Testis (tissue), 3 donors: Measurements from ENCODE around the gene CCDC175. TPM values are rescaled to one million over a fixed set of nuclear protein-coding genes. Genes with fewer than 3 reads are reported as not detected.

Experiments used
- DNase-seq: peaks from one replicate; pipeline ENCODE4 v3.0.0-alpha.2; 2019
- H3K27ac ChIP-seq, 2 donors: fragments of 200-600 bp; sonication (generic); one replicate each; pipeline ENCODE4 v1.5.1; 2019
- H3K27me3 ChIP-seq: fragments of 200-600 bp; sonication (generic); one replicate; pipeline ENCODE4 v1.5.1; 2019
- H3K36me3 ChIP-seq: fragments of 200-600 bp; sonication (generic); one replicate; pipeline ENCODE4 v1.5.1; 2017; ENCODE audit warnings: low read depth; ENCODE audit errors: missing control alignments
- H3K4me1 ChIP-seq: fragments of 200-600 bp; sonication (generic); one replicate; pipeline ENCODE4 v1.5.1; 2019
- H3K4me3 ChIP-seq, 2 donors: fragments of 200-600 bp; sonication (generic); one replicate each; pipeline ENCODE4 v1.5.1; 2017 to 2019
- H3K9me3 ChIP-seq: fragments of 200-600 bp; sonication (generic); one replicate; pipeline ENCODE4 v1.5.1; 2017
- POLR2A ChIP-seq: fragments of 450-650 bp; IDR thresholded peaks from one replicate; pipeline ENCODE4 v1.6.1; 2017; ENCODE audit warnings: antibody characterized with exemption, mild to moderate bottlenecking, moderate library complexity
- WGBS, 2 donors: methylation state at CpG; one replicate each; pipeline ENCODE4 v1.1.5; 2018; 5-methylcytosine and 5-hydroxymethylcytosine counted together
- intact Hi-C: fragments of 100-400 bp; cut with DNase I; formaldehyde crosslinking; loops from one replicate; pipeline ENCODE4 v1.15.1; 2023; ENCODE audit warnings: low total_unique reads
- polyA plus RNA-seq: library from polyadenylated mRNA; stranded (reverse); fragments of 350-450 nt; fragmentation: Illumina TruSeq; extraction: RNeasy Lipid Tissue Mini Kit (QIAGEN cat#74804); gene quantifications from one replicate; pipeline ENCODE4 v1.2.3, GENCODE V29; 2014; ENCODE audit warnings: low read depth, low replicate concordance; ENCODE audit not compliant: insufficient read depth
- total RNA-seq, 2 donors: library from RNA; depleted of rRNA; stranded (reverse); fragments of >200 nt; gene quantifications; one replicate each; pipeline ENCODE4 v1.2.3, GENCODE V29; 2016
- TF ChIP-seq, protein P1 (sequence below), 3 experiments: fragments of 450-650 bp in 2 of 3; fragments of 200-600 bp in 1 of 3; sonication (generic) in 1 of 3; IDR thresholded peaks; one replicate each; pipeline ENCODE4 v1.5.1; 2016 to 2019; ENCODE audit warnings: antibody characterized with exemption in 3 of 3, mild to moderate bottlenecking in 2 of 3, moderate library complexity in 1 of 3

CCDC175 gene
- total and polyA plus RNA-seq, 3 donors from 2014 or later = 1.3 to 9.8 (median 1.4) TPM

DNA sequence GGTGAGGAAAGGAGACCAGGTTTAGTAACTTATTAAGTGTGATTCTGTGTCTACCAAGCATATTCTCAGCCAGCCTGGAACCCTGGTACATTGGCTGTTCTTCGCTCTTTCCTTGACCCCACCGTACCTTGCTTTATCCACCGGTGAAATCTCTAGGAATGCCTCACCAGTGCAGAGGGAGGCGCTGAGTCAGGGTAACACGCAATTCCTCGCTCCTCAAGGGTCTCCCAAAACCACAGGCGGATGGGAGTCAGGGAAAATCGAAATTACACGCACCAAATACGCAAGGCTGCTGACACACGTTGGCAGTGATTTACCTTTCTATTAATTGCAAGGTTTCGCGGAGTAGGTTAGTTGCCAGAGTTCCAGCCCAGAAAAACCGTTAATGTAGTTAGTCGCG is 93.2 kb downstream of the CCDC175 start:
- Histone ChIP-seq H3K27me3 (no peaks in the 10 kb centered on the region), H3K27ac (peak overlapping the region; percentile 97), H3K4me3 (peak overlapping the region; percentile 85 to 91), H3K9me3 (no peaks in the 10 kb centered on the region), H3K4me1 (peaks cover 33% of the 10 kb centered on the region), H3K36me3 (no peaks in the 10 kb centered on the region)
- intact Hi-C loops = no loop called here
- TF ChIP-seq, protein P1, sequence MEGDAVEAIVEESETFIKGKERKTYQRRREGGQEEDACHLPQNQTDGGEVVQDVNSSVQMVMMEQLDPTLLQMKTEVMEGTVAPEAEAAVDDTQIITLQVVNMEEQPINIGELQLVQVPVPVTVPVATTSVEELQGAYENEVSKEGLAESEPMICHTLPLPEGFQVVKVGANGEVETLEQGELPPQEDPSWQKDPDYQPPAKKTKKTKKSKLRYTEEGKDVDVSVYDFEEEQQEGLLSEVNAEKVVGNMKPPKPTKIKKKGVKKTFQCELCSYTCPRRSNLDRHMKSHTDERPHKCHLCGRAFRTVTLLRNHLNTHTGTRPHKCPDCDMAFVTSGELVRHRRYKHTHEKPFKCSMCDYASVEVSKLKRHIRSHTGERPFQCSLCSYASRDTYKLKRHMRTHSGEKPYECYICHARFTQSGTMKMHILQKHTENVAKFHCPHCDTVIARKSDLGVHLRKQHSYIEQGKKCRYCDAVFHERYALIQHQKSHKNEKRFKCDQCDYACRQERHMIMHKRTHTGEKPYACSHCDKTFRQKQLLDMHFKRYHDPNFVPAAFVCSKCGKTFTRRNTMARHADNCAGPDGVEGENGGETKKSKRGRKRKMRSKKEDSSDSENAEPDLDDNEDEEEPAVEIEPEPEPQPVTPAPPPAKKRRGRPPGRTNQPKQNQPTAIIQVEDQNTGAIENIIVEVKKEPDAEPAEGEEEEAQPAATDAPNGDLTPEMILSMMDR (IDR thresholded peaks at IDR 0.05) = no peak
- TF ChIP-seq POLR2A = no peak
- 1 to 2% methylated on average over 7 to 16 of the region's 16 CpGs for WGBS, 2 donors
- no peak for DNase-seq

DNA sequence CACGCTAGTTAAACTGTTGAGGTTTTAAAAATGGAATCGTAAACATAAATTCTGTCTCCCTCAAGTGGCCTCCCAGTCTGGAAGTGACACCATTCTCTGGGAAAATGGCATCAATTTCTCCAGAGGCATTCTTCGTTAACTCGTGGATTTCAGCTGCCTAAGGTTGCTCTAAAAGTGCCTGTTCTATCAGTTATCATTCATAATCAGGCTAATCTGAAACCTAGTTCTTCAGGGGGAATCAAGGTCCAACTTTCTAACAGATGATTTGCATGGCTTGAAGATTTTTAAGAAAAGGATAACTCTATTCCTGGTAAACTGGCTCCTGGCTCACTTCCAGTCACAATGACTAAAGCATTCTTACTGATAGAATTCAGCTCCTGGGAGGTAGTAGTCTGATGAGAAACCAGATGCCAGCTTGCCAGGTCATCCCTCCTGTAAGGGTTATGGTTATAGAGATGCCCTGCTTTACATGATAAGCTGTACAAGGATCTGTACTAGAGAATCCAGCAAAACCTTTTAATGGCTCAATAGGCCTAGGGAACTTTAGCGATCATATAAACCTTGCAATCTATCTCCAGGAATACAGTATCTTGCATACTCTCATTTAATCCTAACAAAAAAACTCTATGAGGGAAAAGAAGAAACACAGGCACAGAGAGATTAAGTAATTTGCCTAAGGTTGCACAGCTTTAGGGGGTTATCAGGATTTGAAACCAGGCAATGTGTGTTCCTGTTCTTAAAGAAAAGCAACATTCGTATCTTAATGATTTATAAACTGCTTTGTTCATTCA is 93.9 kb downstream of the CCDC175 start:
- WGBS, 2 donors = 24 to 27% methylated on average over 6 of the region's 6 CpGs
- peak; percentile 38 for DNase-seq
- Histone ChIP-seq H3K27me3 (no peaks in the 10 kb centered on the region), H3K36me3 (no peaks in the 10 kb centered on the region), H3K4me1 (peaks cover 33% of the 10 kb centered on the region), H3K9me3 (no peaks in the 10 kb centered on the region), H3K27ac (peak overlapping the region; percentile 97), H3K4me3 (peak overlapping the region; percentile 85 to 91)
- no peak for TF ChIP-seq POLR2A
- TF ChIP-seq, protein P1 (IDR thresholded peaks at IDR 0.05) = no peak
- intact Hi-C loops = no loop called here

DNA sequence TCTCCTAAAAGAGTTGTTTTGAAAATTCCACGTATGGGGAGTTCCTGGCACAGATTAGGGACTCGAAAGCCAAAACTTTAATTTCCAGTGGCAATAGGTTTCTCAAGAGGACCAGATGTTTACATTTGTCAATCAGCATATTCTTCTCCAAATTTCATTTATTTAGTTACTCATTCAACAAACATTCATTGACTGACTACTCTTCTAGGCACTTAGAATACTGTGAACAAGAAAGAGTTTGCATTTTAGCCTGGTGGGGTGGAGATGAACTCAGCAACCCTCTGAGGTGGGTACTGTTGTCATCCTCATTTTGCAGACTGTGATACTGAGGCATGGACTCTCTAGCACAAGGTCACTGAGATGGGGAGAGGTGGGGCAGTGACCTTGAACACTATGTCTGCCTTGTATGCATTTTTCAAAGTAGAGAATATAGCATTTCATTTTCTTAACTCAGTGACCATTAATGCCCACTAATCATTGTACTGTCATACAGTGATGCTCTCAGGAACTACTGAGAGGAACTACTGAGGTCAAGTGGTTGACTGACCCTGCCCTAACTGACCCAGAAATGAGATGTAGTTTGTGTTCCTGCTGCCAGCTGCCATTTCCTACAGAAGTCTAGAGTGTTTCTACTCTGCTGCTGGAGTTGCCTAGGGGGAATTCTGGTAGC is 94.6 kb downstream of the CCDC175 start:
- Histone ChIP-seq H3K4me3 (no peak overlapping the region), H3K27me3 (no peaks in the 10 kb centered on the region), H3K27ac (peak overlapping the region in 1 of 2 donors; percentile 97), H3K4me1 (peaks cover 33% of the 10 kb centered on the region), H3K9me3 (no peaks in the 10 kb centered on the region), H3K36me3 (no peaks in the 10 kb centered on the region)
- 49 to 52% methylated on average over 2 of the region's 2 CpGs for WGBS, 2 donors
- intact Hi-C loops = no loop called here
- no peak for DNase-seq
- no peak for TF ChIP-seq POLR2A

DNA sequence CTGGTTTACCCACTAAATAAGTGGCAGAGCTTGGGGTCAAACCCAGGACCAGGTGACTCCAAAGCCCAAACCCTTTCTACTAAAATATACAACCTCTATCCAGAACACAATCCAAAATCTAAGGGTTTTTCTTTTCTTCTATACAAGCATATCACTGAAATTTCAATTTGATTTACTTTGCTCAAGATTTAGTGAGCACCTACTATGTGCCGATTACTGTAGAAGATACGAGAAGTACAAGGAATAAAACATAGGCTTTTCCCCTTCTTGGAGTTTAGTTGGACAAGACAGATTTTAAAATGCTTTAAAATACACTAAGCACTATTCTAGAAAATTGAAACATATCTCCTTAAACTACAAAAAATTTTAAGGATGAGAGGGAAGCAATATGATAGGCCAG is 95.2 kb downstream of the CCDC175 start:
- 93 to 98% methylated on average over 2 of the region's 2 CpGs for WGBS, 2 donors
- no peak for DNase-seq
- Histone ChIP-seq H3K36me3 (no peaks in the 10 kb centered on the region), H3K4me1 (peaks cover 33% of the 10 kb centered on the region), H3K9me3 (no peaks in the 10 kb centered on the region), H3K4me3 (no peak overlapping the region), H3K27me3 (no peaks in the 10 kb centered on the region), H3K27ac (no peak overlapping the region)
- TF ChIP-seq, protein P1 (IDR thresholded peaks at IDR 0.05) = no peak
- TF ChIP-seq POLR2A = no peak
- intact Hi-C loops = no loop called here

DNA sequence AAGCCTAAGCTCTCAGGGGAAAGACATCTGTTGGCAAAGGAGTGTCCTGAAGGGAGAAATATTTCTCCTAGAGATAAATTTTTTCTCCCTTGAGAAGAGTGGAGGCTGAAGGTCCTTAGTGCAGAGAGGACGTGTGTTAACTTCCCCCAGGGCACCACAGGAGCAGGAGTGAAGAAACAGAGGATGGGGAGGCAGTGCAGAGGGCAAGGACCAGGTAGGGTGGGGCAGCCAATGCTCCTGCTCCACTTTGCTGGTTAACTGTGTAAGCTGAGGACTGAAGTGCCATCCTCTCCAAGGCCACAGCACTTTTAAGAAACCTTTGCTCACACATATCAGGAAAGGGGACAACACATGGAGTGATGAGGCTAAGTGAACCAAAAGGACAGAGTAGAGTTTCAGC is 96.4 kb downstream of the CCDC175 start:
- 33 to 43% methylated on average over 1 of the region's 1 CpG for WGBS, 2 donors
- H3K4me3 ChIP-seq = no peak overlapping the region
- no peak overlapping the region for H3K27ac ChIP-seq
- intact Hi-C loops = no loop called here
- DNase-seq = no peak
- H3K4me1 ChIP-seq = peaks cover 26% of the 10 kb centered on the region
- H3K36me3 ChIP-seq = no peaks in the 10 kb centered on the region
- no peaks in the 10 kb centered on the region for H3K27me3 ChIP-seq
- TF ChIP-seq, protein P1 (IDR thresholded peaks at IDR 0.05) = no peak
- TF ChIP-seq POLR2A = no peak
- no peaks in the 10 kb centered on the region for H3K9me3 ChIP-seq
